ENCODE measurements around the gene SETDB2. TPM values are rescaled to one million over a fixed set of nuclear protein-coding genes. Genes with fewer than 3 reads are reported as not detected.

The SETDB2 gene
- total and polyA plus RNA-seq, 2 of the 13 experiments (the other 11 are each of a cell fraction or from before 2014, with no cell fraction given) = 8.1 to 8.7 TPM

- 93% methylated on average over 7 of the region's 7 CpGs for WGBS (ENCODE audit: low lambda C conversion rate)
- H3K27ac ChIP-seq (ENCODE audit: extremely low read length, insufficient read depth, low read length) = no peak overlapping the region
- no TSS peak for BruUV-seq (replicated peaks)
- FAIRE-seq = no peak
- H3K4me3 ChIP-seq (replicated peaks in 1 of 3; ENCODE audit: insufficient read depth in 1 of 3, low read depth in 2 of 3, low read length in 3 of 3) = no peak overlapping the region
- intact Hi-C loops (cut with micrococcal nuclease; ENCODE audit: unreplicated experiment) (no loop called here), in situ Hi-C loops (cut with HindIII; ENCODE audit: extremely low pct_ligation_motif_present, low pct_unique_long_range_greater_than_20kb) (no loop called here)
- no peak for DNase-seq (ENCODE audit: low spot score)
- H3K4me1 ChIP-seq (ENCODE audit: insufficient read depth, low read length) = no peaks in the 10 kb centered on the region
- no peak for TF ChIP-seq ZNF318 (CRISPR knock-in tag; IDR thresholded peaks at IDR 0.05)
- no peak for TF ChIP-seq ZNF768 (CRISPR knock-in tag; IDR thresholded peaks at IDR 0.05)
- TF ChIP-seq REL (CRISPR knock-in tag; conservative IDR thresholded peaks at IDR 0.05) = no peak
- no peak for TF ChIP-seq ZNF660 (CRISPR knock-in tag; IDR thresholded peaks at IDR 0.05; ENCODE audit: borderline replicate concordance, low read depth)
- no peak for TF ChIP-seq ZNF850 (CRISPR knock-in tag; conservative IDR thresholded peaks at IDR 0.05)
- TF ChIP-seq NFRKB (IDR thresholded peaks at IDR 0.05) = no peak
- no peak for TF ChIP-seq MAF1 (CRISPR knock-in tag; IDR thresholded peaks at IDR 0.05; ENCODE audit: borderline replicate concordance)
- H3K4me2 ChIP-seq (ENCODE audit: low read depth, low read length) = no peak overlapping the region
- CTCF ChIA-PET (ENCODE audit: low intra/inter-chr PET ratio, low total read pairs) = no interaction called here
- POLR2A ChIA-PET = interaction anchor here (0.6 kb wide), 1 partner anchor 64 kb away, joined by 3 read pairs; no protein-coding TSS in a partner anchor
- H3K27me3 ChIP-seq (ENCODE audit: control insufficient read depth in 1 of 2, insufficient read depth in 2 of 2, low read length in 2 of 2) = no peaks in the 10 kb centered on the region
- no peak overlapping the region for H2AFZ ChIP-seq (ENCODE audit: low read length)
- peaks cover 0 to 19% of the 10 kb centered on the region in 2 experiments; a peak in 4 of 5 replicates for H3K36me3 ChIP-seq (replicated peaks in 1 of 2; ENCODE audit: control insufficient read depth in 1 of 2, insufficient read depth in 2 of 2, low read length in 2 of 2)
- no peaks in the 10 kb centered on the region for H3K9me3 ChIP-seq (ENCODE audit: low read length)
- no peaks in the 10 kb centered on the region for H4K20me1 ChIP-seq (ENCODE audit: insufficient read depth, low read length)
- no peaks in the 10 kb centered on the region for H3K79me2 ChIP-seq (ENCODE audit: insufficient read depth, low read length)
- no peak for ATAC-seq
- no peak overlapping the region for H3K9ac ChIP-seq (ENCODE audit: insufficient read depth, low read depth, low read length)
These were observed 86.4 kb downstream of the SETDB2 start for GRCh38 chr13:49530457-49530856.
